WTC11 (cell line): ENCODE results near the gene MACROH2A2. TPM values are rescaled to one million over a fixed set of nuclear protein-coding genes. Genes with fewer than 3 reads are reported as not detected.

Experiments used
- ATAC-seq: fragments of 200-7000 bp; cut with Tn5 transposase; 2 replicates; pipeline ENCODE4 v1.10.0; 2021; ENCODE audit warnings: mild to moderate bottlenecking, moderate library complexity
- CTCF ChIA-PET: fragments of 300-600 bp; sonication (Branson Sonifier 250); formaldehyde crosslinking; loops from one replicate; lab custom pipeline; 2021; ENCODE audit warnings: antibody characterized with exemption; lab: Charles Lee
- POLR2A ChIA-PET: fragments of 350-600 bp; sonication (Branson Sonifier 250); formaldehyde crosslinking; loops from one replicate; lab custom pipeline; 2021; ENCODE audit warnings: antibody characterized with exemption; lab: Charles Lee
- DNase-seq: peaks from one replicate; pipeline ENCODE4 v3.0.0; 2021; ENCODE audit warnings: low spot score
- H3K27ac Mint-ChIP-seq: 2 replicates; pipeline ENCODE4 v1.8.0; 2021; ENCODE audit warnings: mixed read lengths
- H3K27me3 Mint-ChIP-seq: 2 replicates; pipeline ENCODE4 v1.8.0; 2021; ENCODE audit warnings: low read depth, mild to moderate bottlenecking, moderate library complexity, mixed read lengths
- H3K36me3 Mint-ChIP-seq: 2 replicates; pipeline ENCODE4 v1.8.0; 2021; ENCODE audit warnings: mixed read lengths
- H3K4me1 Mint-ChIP-seq: 2 replicates; pipeline ENCODE4 v1.8.0; 2022; ENCODE audit warnings: mixed read lengths
- H3K4me3 Mint-ChIP-seq: 2 replicates; pipeline ENCODE4 v1.8.0; 2021; ENCODE audit warnings: mild to moderate bottlenecking, moderate library complexity, mixed read lengths
- H3K9me3 Mint-ChIP-seq: 2 replicates; pipeline ENCODE4 v1.8.0; 2021; ENCODE audit warnings: mixed read lengths
- EMX1 ChIP-seq: fragments of 250-450 bp; sonication (Bioruptor Pico); IDR thresholded peaks from 2 replicates; pipeline ENCODE4 v1.8.0; 2021; ENCODE audit warnings: mild to moderate bottlenecking
- ETV6 ChIP-seq: sonication (generic); formaldehyde crosslinking; IDR thresholded peaks from 2 replicates; pipeline ENCODE4 v1.8.1; 2022; ENCODE audit warnings: mild to moderate bottlenecking, missing genetic modification reagents
- GABPB1 ChIP-seq: sonication (generic); formaldehyde crosslinking; IDR thresholded peaks from 2 replicates; pipeline ENCODE4 v1.8.1; 2023; ENCODE audit warnings: mild to moderate bottlenecking, missing genetic modification reagents
- JUN ChIP-seq: sonication (generic); formaldehyde crosslinking; IDR thresholded peaks from 2 replicates; pipeline ENCODE4 v1.8.0; 2023; ENCODE audit warnings: mild to moderate bottlenecking, missing genetic modification reagents
- KAT7 ChIP-seq: sonication (generic); formaldehyde crosslinking; IDR thresholded peaks from 2 replicates; pipeline ENCODE4 v1.8.1; 2023; ENCODE audit warnings: missing genetic modification reagents, mild to moderate bottlenecking, borderline replicate concordance
- MXD4 ChIP-seq: fragments of 250-450 bp; sonication (Bioruptor Pico); IDR thresholded peaks from 2 replicates; pipeline ENCODE4 v1.8.0; 2021; ENCODE audit warnings: mild to moderate bottlenecking, moderate library complexity, borderline replicate concordance
- NR2C2 ChIP-seq: sonication (generic); formaldehyde crosslinking; IDR thresholded peaks from 2 replicates; pipeline ENCODE4 v1.8.0; 2022; ENCODE audit warnings: mild to moderate bottlenecking, missing genetic modification reagents
- PRRX2 ChIP-seq: fragments of 250-450 bp; sonication (Bioruptor Pico); IDR thresholded peaks from 2 replicates; pipeline ENCODE4 v1.8.0; 2021; ENCODE audit warnings: mild to moderate bottlenecking
- RORB ChIP-seq: fragments of 250-450 bp; sonication (Bioruptor Pico); IDR thresholded peaks from 2 replicates; pipeline ENCODE4 v1.9.0; 2021; ENCODE audit warnings: mild to moderate bottlenecking
- ZNF219 ChIP-seq: sonication (generic); formaldehyde crosslinking; IDR thresholded peaks from 2 replicates; pipeline ENCODE4 v1.8.0; 2023; ENCODE audit warnings: missing genetic modification reagents, mild to moderate bottlenecking, borderline replicate concordance
- ZNF263 ChIP-seq: sonication (generic); formaldehyde crosslinking; IDR thresholded peaks from 2 replicates; pipeline ENCODE4 v1.8.1; 2022; ENCODE audit warnings: low read depth, mild to moderate bottlenecking, moderate library complexity, missing genetic modification reagents
- ZNF423 ChIP-seq: fragments of 250-450 bp; sonication (Bioruptor Pico); IDR thresholded peaks from 2 replicates; pipeline ENCODE4 v2.1.2; 2022; ENCODE audit warnings: mild to moderate bottlenecking, moderate library complexity
- total RNA-seq: library from RNA; stranded (reverse); gene quantifications from 3 replicates; pipeline ENCODE4 v1.2.3, GENCODE V29; 2021
- TF ChIP-seq, protein P1 (sequence below): sonication (generic); formaldehyde crosslinking; IDR thresholded peaks from 2 replicates; pipeline ENCODE4 v1.8.0; 2023; ENCODE audit warnings: mild to moderate bottlenecking, missing genetic modification reagents
- TF ChIP-seq, protein P2 (sequence below): sonication (generic); formaldehyde crosslinking; IDR thresholded peaks from 2 replicates; pipeline ENCODE4 v1.8.0; 2022; ENCODE audit warnings: mild to moderate bottlenecking, missing genetic modification reagents
- TF ChIP-seq, protein P3 (sequence below): sonication (generic); formaldehyde crosslinking; IDR thresholded peaks from 2 replicates; pipeline ENCODE4 v1.8.1; 2023; ENCODE audit warnings: mild to moderate bottlenecking, missing genetic modification reagents, borderline replicate concordance
- TF ChIP-seq, protein P4 (sequence below): sonication (generic); formaldehyde crosslinking; IDR thresholded peaks from 2 replicates; pipeline ENCODE4 v1.8.1; 2022; ENCODE audit warnings: low read depth, missing genetic modification reagents, borderline replicate concordance
- TF ChIP-seq, protein P5 (sequence below): sonication (generic); formaldehyde crosslinking; IDR thresholded peaks from 2 replicates; pipeline ENCODE4 v1.8.1; 2023; ENCODE audit warnings: mild to moderate bottlenecking, moderate library complexity, missing genetic modification reagents
- TF ChIP-seq, protein P6 (sequence below): sonication (generic); formaldehyde crosslinking; IDR thresholded peaks from 2 replicates; pipeline ENCODE4 v1.8.1; 2022; ENCODE audit warnings: mild to moderate bottlenecking, missing genetic modification reagents, moderate library complexity, borderline replicate concordance
- TF ChIP-seq, protein P7 (sequence below): sonication (generic); formaldehyde crosslinking; IDR thresholded peaks from 2 replicates; pipeline ENCODE4 v1.8.0; 2022; ENCODE audit warnings: mild to moderate bottlenecking, missing genetic modification reagents
- TF ChIP-seq, protein P8 (sequence below): fragments of 250-450 bp; sonication (Bioruptor Pico); IDR thresholded peaks from 2 replicates; pipeline ENCODE4 v2.1.2; 2022; ENCODE audit warnings: mild to moderate bottlenecking, moderate library complexity

The MACROH2A2 gene
- total RNA-seq, 1 experiment from 2014 or later, result 35.4 TPM

DNA sequence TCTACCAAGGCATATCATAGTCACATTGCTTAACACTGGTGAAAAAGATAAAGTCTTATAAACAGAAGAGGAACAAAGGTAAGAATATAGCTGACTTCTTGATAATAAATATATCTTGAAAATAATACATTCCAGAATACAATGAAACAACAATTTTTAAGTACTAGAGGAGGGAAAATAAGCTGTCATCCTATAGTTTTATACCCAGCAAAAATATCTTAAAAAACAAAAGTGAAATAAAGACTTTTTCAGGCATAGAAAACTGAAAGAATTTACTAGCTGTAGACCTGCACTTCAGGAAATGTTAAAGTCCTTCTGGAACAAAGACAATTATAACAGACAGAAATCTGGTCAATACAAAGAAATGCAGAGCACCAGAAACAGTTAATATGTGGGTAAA, 21.4 kb upstream of the MACROH2A2 start (continued):
- TF ChIP-seq, protein P1, sequence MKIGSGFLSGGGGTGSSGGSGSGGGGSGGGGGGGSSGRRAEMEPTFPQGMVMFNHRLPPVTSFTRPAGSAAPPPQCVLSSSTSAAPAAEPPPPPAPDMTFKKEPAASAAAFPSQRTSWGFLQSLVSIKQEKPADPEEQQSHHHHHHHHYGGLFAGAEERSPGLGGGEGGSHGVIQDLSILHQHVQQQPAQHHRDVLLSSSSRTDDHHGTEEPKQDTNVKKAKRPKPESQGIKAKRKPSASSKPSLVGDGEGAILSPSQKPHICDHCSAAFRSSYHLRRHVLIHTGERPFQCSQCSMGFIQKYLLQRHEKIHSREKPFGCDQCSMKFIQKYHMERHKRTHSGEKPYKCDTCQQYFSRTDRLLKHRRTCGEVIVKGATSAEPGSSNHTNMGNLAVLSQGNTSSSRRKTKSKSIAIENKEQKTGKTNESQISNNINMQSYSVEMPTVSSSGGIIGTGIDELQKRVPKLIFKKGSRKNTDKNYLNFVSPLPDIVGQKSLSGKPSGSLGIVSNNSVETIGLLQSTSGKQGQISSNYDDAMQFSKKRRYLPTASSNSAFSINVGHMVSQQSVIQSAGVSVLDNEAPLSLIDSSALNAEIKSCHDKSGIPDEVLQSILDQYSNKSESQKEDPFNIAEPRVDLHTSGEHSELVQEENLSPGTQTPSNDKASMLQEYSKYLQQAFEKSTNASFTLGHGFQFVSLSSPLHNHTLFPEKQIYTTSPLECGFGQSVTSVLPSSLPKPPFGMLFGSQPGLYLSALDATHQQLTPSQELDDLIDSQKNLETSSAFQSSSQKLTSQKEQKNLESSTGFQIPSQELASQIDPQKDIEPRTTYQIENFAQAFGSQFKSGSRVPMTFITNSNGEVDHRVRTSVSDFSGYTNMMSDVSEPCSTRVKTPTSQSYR, result no peak
- TF ChIP-seq, protein P2, sequence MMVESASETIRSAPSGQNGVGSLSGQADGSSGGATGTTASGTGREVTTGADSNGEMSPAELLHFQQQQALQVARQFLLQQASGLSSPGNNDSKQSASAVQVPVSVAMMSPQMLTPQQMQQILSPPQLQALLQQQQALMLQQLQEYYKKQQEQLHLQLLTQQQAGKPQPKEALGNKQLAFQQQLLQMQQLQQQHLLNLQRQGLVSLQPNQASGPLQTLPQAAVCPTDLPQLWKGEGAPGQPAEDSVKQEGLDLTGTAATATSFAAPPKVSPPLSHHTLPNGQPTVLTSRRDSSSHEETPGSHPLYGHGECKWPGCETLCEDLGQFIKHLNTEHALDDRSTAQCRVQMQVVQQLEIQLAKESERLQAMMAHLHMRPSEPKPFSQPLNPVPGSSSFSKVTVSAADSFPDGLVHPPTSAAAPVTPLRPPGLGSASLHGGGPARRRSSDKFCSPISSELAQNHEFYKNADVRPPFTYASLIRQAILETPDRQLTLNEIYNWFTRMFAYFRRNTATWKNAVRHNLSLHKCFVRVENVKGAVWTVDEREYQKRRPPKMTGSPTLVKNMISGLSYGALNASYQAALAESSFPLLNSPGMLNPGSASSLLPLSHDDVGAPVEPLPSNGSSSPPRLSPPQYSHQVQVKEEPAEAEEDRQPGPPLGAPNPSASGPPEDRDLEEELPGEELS (CRISPR knock-in tag), result no peak
- TF ChIP-seq, protein P3, sequence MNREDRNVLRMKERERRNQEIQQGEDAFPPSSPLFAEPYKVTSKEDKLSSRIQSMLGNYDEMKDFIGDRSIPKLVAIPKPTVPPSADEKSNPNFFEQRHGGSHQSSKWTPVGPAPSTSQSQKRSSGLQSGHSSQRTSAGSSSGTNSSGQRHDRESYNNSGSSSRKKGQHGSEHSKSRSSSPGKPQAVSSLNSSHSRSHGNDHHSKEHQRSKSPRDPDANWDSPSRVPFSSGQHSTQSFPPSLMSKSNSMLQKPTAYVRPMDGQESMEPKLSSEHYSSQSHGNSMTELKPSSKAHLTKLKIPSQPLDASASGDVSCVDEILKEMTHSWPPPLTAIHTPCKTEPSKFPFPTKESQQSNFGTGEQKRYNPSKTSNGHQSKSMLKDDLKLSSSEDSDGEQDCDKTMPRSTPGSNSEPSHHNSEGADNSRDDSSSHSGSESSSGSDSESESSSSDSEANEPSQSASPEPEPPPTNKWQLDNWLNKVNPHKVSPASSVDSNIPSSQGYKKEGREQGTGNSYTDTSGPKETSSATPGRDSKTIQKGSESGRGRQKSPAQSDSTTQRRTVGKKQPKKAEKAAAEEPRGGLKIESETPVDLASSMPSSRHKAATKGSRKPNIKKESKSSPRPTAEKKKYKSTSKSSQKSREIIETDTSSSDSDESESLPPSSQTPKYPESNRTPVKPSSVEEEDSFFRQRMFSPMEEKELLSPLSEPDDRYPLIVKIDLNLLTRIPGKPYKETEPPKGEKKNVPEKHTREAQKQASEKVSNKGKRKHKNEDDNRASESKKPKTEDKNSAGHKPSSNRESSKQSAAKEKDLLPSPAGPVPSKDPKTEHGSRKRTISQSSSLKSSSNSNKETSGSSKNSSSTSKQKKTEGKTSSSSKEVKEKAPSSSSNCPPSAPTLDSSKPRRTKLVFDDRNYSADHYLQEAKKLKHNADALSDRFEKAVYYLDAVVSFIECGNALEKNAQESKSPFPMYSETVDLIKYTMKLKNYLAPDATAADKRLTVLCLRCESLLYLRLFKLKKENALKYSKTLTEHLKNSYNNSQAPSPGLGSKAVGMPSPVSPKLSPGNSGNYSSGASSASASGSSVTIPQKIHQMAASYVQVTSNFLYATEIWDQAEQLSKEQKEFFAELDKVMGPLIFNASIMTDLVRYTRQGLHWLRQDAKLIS (CRISPR knock-in tag), result no peak
- TF ChIP-seq ZNF423 (CRISPR knock-in tag) (no peak), RORB (CRISPR knock-in tag) (no peak)
- TF ChIP-seq, protein P4, sequence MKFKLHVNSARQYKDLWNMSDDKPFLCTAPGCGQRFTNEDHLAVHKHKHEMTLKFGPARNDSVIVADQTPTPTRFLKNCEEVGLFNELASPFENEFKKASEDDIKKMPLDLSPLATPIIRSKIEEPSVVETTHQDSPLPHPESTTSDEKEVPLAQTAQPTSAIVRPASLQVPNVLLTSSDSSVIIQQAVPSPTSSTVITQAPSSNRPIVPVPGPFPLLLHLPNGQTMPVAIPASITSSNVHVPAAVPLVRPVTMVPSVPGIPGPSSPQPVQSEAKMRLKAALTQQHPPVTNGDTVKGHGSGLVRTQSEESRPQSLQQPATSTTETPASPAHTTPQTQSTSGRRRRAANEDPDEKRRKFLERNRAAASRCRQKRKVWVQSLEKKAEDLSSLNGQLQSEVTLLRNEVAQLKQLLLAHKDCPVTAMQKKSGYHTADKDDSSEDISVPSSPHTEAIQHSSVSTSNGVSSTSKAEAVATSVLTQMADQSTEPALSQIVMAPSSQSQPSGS (CRISPR knock-in tag), result no peak

DNA sequence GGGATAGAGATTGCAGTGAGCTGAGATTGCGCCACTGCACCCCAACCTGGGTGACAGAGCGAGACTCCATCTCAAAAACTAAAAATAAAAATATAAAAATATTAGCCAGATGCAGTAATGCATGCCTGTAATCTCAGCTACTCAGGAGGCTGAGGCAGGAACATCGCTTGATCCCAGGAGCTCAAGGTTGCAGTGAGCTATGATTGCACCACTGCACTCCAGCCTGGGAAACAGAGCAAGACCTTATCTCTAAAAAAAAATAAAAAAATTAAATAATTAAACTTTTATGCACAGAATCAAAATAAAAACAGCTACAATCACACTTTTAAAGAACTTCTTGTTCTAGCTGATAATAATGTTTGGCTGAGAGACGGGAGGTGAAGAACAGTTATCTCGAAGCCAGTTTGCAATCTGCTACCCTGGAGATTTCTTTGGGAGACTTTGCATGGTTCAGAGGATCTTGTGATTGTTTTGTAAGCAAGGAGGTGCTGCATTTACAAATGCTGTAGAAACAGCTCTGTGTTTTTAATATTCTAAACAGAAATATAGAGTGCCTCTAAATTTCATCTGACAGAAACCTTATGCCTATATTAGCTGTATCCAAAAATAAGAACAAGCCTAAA, 19.9 kb upstream of the MACROH2A2 start:
- ATAC-seq (no peak), DNase-seq (no peak)
- ChIA-PET POLR2A (no interaction called here), CTCF (interaction anchor here (1.0 kb wide), 1 partner anchor 114 kb away, joined by 3 read pairs; the partner anchor contains the start of gene TYSND1)
- Mint-ChIP-seq H3K9me3 (peaks cover 18% of the 10 kb centered on the region), H3K36me3 (peaks cover 7% of the 10 kb centered on the region; the same call in 1 of the 2 replicates), H3K4me1 (no peaks in the 10 kb centered on the region), H3K27ac (no peak overlapping the region), H3K27me3 (peaks cover 42% of the 10 kb centered on the region), H3K4me3 (no peak overlapping the region)
- TF ChIP-seq NR2C2 (CRISPR knock-in tag) (no peak), KAT7 (CRISPR knock-in tag) (no peak), ZNF263 (CRISPR knock-in tag) (no peak), MXD4 (no peak), ETV6 (CRISPR knock-in tag) (no peak), ZNF219 (CRISPR knock-in tag) (no peak), EMX1 (CRISPR knock-in tag) (no peak), JUN (no peak), PRRX2 (CRISPR knock-in tag) (no peak), GABPB1 (CRISPR knock-in tag) (no peak)
- TF ChIP-seq, protein P5, sequence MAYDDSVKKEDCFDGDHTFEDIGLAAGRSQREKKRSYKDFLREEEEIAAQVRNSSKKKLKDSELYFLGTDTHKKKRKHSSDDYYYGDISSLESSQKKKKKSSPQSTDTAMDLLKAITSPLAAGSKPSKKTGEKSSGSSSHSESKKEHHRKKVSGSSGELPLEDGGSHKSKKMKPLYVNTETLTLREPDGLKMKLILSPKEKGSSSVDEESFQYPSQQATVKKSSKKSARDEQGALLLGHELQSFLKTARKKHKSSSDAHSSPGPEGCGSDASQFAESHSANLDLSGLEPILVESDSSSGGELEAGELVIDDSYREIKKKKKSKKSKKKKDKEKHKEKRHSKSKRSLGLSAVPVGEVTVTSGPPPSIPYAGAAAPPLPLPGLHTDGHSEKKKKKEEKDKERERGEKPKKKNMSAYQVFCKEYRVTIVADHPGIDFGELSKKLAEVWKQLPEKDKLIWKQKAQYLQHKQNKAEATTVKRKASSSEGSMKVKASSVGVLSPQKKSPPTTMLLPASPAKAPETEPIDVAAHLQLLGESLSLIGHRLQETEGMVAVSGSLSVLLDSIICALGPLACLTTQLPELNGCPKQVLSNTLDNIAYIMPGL, result no peak
- TF ChIP-seq, protein P6, sequence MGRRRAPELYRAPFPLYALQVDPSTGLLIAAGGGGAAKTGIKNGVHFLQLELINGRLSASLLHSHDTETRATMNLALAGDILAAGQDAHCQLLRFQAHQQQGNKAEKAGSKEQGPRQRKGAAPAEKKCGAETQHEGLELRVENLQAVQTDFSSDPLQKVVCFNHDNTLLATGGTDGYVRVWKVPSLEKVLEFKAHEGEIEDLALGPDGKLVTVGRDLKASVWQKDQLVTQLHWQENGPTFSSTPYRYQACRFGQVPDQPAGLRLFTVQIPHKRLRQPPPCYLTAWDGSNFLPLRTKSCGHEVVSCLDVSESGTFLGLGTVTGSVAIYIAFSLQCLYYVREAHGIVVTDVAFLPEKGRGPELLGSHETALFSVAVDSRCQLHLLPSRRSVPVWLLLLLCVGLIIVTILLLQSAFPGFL (CRISPR knock-in tag), result no peak
- TF ChIP-seq, protein P7, sequence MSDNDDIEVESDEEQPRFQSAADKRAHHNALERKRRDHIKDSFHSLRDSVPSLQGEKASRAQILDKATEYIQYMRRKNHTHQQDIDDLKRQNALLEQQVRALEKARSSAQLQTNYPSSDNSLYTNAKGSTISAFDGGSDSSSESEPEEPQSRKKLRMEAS, result no peak
- TF ChIP-seq, protein P8, sequence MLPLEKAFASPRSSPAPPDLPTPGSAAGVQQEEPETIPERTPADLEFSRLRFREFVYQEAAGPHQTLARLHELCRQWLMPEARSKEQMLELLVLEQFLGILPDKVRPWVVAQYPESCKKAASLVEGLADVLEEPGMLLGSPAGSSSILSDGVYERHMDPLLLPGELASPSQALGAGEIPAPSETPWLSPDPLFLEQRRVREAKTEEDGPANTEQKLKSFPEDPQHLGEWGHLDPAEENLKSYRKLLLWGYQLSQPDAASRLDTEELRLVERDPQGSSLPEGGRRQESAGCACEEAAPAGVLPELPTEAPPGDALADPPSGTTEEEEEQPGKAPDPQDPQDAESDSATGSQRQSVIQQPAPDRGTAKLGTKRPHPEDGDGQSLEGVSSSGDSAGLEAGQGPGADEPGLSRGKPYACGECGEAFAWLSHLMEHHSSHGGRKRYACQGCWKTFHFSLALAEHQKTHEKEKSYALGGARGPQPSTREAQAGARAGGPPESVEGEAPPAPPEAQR (CRISPR knock-in tag), result no peak
